ACHN (cell line): ENCODE data around the gene BHMT2.

Experiments used
- DNase-seq: peaks from one replicate; pipeline ENCODE4 v3.0.0-alpha.2; 2015
- in situ Hi-C: cut with HindIII; loops from 2 replicates; pipeline ENCODE4 v1.10.0; 2017; ENCODE audit warnings: low sequenced_read_pairs, low pct_ligation_motif_present, low pct_unique_long_range_greater_than_20kb

BHMT2 gene

GRCh38 chr5:79109527-79110492 is 40.2 kb downstream of the BHMT2 start:
- peak; percentile 12 for DNase-seq
- in situ Hi-C loops, result no loop called here

GRCh38 chr5:79111387-79111959 is 41.9 kb downstream of the BHMT2 start, which contains the start of gene BHMT:
BHMT (plus strand) TSS chr5:79111809; CDS start chr5:79111886, 77 bp downstream.
- in situ Hi-C loops, result no loop called here
- no peak for DNase-seq

- DNase-seq, result no peak
- in situ Hi-C loops, result no loop called here
Observed at GRCh38 chr5:79111960-79112702, 42.6 kb downstream of the BHMT2 start.

- in situ Hi-C loops, result no loop called here
- no peak for DNase-seq
Observed at GRCh38 chr5:79112703-79113058, 43.1 kb downstream of the BHMT2 start.

- in situ Hi-C loops, result no loop called here
- DNase-seq, result no peak
Observed at GRCh38 chr5:79119486-79119885, 49.9 kb downstream of the BHMT2 start.

GRCh38 chr5:79120221-79120620 is 50.7 kb downstream of the BHMT2 start:
- in situ Hi-C loops, result no loop called here
- DNase-seq, result no peak

- in situ Hi-C loops, result no loop called here
Observed at GRCh38 chr5:79122973-79123372, 53.4 kb downstream of the BHMT2 start.

GRCh38 chr5:79124607-79125006 is 55.0 kb downstream of the BHMT2 start:
- in situ Hi-C loops, result no loop called here

More at GRCh38 chr5:79122973-79123372, 53.4 kb downstream of the BHMT2 start:
- DNase-seq, result no peak

GRCh38 chr5:79130781-79131180 is 61.2 kb downstream of the BHMT2 start:
- DNase-seq, result no peak
- in situ Hi-C loops, result no loop called here

More at GRCh38 chr5:79124607-79125006, 55.0 kb downstream of the BHMT2 start:
- DNase-seq, result no peak

GRCh38 chr5:79133121-79133656 is 63.6 kb downstream of the BHMT2 start:
- in situ Hi-C loops, result no loop called here
- DNase-seq, result peak; percentile 64

- in situ Hi-C loops, result no loop called here
- peak; percentile 76 for DNase-seq
Observed at GRCh38 chr5:79133657-79134451, 64.3 kb downstream of the BHMT2 start.

- DNase-seq, result no peak
- in situ Hi-C loops, result no loop called here
Observed at GRCh38 chr5:79135790-79136553, 66.4 kb downstream of the BHMT2 start.

GRCh38 chr5:79136618-79137017 is 67.1 kb downstream of the BHMT2 start:
- DNase-seq, result no peak
- in situ Hi-C loops, result no loop called here
